GM12801 (cell line): Measurements from ENCODE around the gene PANK2.

ENCODE experiments used
- TF ChIP-seq, protein P1 (sequence below): IDR thresholded peaks from one replicate; pipeline ENCODE4 v1.5.1; 2011; ENCODE audit warnings: control low read depth; ENCODE audit not compliant: insufficient read length; ENCODE audit errors: extremely low read depth

Gene PANK2

GRCh38 chr20:3874194-3874844 is 14.9 kb upstream of the PANK2 start:
- TF ChIP-seq, protein P1, sequence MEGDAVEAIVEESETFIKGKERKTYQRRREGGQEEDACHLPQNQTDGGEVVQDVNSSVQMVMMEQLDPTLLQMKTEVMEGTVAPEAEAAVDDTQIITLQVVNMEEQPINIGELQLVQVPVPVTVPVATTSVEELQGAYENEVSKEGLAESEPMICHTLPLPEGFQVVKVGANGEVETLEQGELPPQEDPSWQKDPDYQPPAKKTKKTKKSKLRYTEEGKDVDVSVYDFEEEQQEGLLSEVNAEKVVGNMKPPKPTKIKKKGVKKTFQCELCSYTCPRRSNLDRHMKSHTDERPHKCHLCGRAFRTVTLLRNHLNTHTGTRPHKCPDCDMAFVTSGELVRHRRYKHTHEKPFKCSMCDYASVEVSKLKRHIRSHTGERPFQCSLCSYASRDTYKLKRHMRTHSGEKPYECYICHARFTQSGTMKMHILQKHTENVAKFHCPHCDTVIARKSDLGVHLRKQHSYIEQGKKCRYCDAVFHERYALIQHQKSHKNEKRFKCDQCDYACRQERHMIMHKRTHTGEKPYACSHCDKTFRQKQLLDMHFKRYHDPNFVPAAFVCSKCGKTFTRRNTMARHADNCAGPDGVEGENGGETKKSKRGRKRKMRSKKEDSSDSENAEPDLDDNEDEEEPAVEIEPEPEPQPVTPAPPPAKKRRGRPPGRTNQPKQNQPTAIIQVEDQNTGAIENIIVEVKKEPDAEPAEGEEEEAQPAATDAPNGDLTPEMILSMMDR: no peak

GRCh38 chr20:3875378-3875974 is 13.7 kb upstream of the PANK2 start:
- TF ChIP-seq, protein P1: no peak

DNA sequence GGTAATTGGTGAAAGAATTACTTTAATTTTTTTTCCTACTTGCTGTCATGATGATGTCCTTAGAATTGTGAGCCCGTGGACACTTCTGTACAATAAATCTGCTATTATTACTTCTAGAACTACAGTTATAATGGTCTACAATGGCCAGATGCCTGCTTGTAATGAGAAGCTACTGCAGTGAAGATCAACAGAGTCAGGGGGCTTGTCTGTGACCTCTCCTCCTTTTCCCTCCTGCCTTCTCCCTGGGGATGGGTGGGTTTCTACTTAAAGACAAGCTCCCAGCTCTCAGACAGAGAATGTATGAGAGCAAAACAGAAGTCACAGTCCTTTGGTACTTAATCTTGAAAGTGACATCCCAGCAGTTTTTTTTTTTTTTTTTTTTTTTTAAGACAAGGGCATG is 13.2 kb upstream of the PANK2 start:
- TF ChIP-seq, protein P1: no peak

DNA sequence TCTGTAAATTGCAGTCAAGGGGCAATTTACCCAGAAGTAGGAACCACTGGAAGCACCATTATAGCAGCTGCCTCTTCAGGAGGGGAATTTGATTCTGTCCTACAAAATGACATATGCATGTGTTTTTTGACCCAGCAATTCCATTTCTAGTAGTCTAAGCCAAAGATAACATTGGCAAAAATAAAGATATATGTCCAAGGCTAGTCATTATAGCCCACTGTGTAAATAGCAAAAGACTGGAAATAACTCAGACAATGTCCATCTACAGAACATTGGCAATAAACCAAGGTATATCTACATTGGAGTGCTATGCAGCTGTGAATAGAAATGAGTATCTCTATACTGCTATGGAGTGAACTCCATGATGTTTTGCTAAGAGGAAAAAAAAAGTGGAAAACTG is 12.5 kb upstream of the PANK2 start:
- TF ChIP-seq, protein P1: no peak

DNA sequence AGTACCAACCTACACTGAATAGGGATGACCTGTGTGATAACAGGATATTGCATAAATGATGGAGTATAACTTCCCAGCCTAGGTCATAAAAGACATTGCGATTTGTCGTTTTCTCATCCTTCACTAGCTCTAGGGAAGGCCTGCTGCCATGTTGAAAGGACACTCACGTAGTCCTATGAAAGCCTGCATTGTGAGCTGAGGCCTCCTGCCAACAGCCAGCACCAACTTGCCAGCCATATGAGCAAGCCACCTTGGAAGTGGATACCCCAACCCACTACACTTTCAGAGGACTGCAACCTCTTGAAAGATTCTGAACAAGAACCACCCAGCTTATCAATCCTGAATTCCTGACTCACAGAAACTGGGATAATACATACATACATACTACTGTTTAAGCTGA is 3.5 kb upstream of the PANK2 start:
- TF ChIP-seq, protein P1: no peak

- TF ChIP-seq, protein P1: no peak
Observed at GRCh38 chr20:3887876-3888620, 1.1 kb upstream of the PANK2 start.

DNA sequence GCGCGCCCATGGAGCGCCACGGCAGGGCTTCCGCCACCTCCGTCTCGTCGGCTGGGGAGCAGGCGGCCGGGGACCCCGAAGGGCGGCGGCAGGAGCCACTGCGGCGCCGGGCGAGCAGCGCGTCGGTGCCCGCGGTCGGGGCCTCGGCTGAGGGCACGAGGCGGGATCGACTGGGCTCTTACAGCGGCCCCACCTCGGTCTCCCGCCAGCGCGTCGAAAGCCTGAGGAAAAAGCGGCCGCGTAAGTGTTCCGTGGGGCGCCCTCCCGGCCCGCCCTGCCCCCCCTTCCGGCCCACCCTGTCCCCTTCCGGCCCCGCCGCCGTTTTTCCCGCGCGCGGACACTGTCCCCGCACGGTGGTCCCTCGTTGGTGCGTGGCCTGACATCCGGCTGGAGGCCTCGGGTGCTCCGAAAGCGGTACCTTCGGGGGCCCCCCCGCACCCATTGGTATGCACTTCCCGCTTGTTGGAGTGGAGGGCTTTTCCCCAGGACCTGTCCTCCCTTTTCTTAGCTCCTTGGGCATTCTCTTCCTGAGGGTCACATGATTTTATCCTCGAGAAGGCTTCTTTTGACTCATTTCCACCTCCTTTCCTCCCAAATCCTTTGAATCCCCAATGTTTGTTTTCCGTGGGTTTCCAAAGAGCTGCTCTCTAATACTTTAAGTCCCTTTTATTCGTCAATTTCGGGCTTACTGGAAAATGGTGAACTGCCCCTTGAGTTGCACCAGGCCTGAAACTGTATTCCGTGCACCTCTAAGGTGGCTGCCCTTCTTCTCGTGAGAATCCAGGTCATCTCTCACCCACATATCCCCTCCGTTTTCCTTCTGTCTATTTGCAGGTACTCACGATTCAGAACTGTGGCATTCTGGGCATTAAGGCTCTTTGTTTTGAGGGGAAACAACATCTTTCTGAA is 556 bp downstream of the PANK2 start:
- TF ChIP-seq, protein P1: no peak
